ENCODE data around the gene MCC.

GRCh38 chr5:113450462-113450861 is 37.8 kb downstream of the MCC start:
- no peak for TF ChIP-seq ELK1 (IDR thresholded peaks at IDR 0.05; ENCODE audit: borderline replicate concordance, low read depth, low read length)
- TF ChIP-seq CTCF (conservative IDR thresholded peaks at IDR 0.05; ENCODE audit: low read depth, low read length), result no peak
- no peak for TF ChIP-seq BHLHE40 (IDR thresholded peaks at IDR 0.05; ENCODE audit: low read depth, low read length)
- no peak for TF ChIP-seq POLR2A (IDR thresholded peaks at IDR 0.05; ENCODE audit: low read depth, low read length)
- peak; percentile 53; the same call in 1 of the 2 replicates for TF ChIP-seq MAFK (IDR thresholded peaks at IDR 0.05; ENCODE audit: low read depth, low read length)
